Loucy (cell line): ENCODE measurements around the gene EFCAB5.

Experiments used
- H2AFZ ChIP-seq: fragments of 200-600 bp; sonication (generic); 2 replicates; pipeline ENCODE4 v1.6.0; 2016; ENCODE audit warnings: antibody characterized with exemption, mild to moderate bottlenecking, low read length, moderate library complexity
- H3F3A ChIP-seq: fragments of 200-600 bp; 2 replicates; pipeline ENCODE4 v1.6.0; 2016; ENCODE audit warnings: antibody characterized with exemption, low read depth, mild to moderate bottlenecking
- H3K27me3 ChIP-seq: fragments of 200-600 bp; sonication (generic); 2 replicates; pipeline ENCODE4 v1.6.1; 2014; ENCODE audit warnings: low read length, mild to moderate bottlenecking; ENCODE audit not compliant: insufficient read depth, poor library complexity, severe bottlenecking
- H3K36me3 ChIP-seq: fragments of 200-600 bp; sonication (generic); 2 replicates; pipeline ENCODE4 v1.6.1; 2016; ENCODE audit warnings: low read length; ENCODE audit not compliant: insufficient read depth
- H3K4me1 ChIP-seq: fragments of 200-600 bp; sonication (generic); 2 replicates; pipeline ENCODE4 v1.5.1; 2014; ENCODE audit warnings: low read length, mild to moderate bottlenecking; ENCODE audit not compliant: insufficient read depth, poor library complexity, severe bottlenecking
- H3K4me2 ChIP-seq: fragments of 200-600 bp; sonication (generic); 2 replicates; pipeline ENCODE4 v1.6.0; 2014; ENCODE audit warnings: antibody characterized with exemption, low read length, low read depth, mild to moderate bottlenecking; ENCODE audit not compliant: poor library complexity, severe bottlenecking
- H3K4me3 ChIP-seq: fragments of 200-600 bp; sonication (generic); 2 replicates; pipeline ENCODE4 v1.5.1; 2014; ENCODE audit warnings: low read length, mild to moderate bottlenecking, mixed read lengths; ENCODE audit not compliant: poor library complexity, severe bottlenecking
- H3K79me2 ChIP-seq: fragments of 200-600 bp; sonication (generic); 2 replicates; pipeline ENCODE4 v1.6.1; 2014; ENCODE audit warnings: low read length; ENCODE audit not compliant: insufficient read depth
- H3K9ac ChIP-seq: fragments of 200-600 bp; sonication (generic); 2 replicates; pipeline ENCODE4 v1.6.0; 2014; ENCODE audit warnings: mild to moderate bottlenecking, low read depth, low read length, moderate library complexity; ENCODE audit not compliant: poor library complexity, severe bottlenecking
- H3K9me2 ChIP-seq: fragments of 200-600 bp; sonication (generic); replicated peaks from 2 replicates; pipeline ENCODE4 v1.6.1; 2016; ENCODE audit warnings: low read depth, low read length, mixed read lengths
- H3K9me3 ChIP-seq: fragments of 200-600 bp; sonication (generic); 2 replicates; pipeline ENCODE4 v1.6.1; 2014; ENCODE audit warnings: mild to moderate bottlenecking, antibody characterized with exemption, low read length, low read depth; ENCODE audit not compliant: insufficient read depth
- H4K20me1 ChIP-seq: fragments of 200-600 bp; sonication (generic); 2 replicates; pipeline ENCODE4 v1.6.0; 2014; ENCODE audit warnings: antibody characterized with exemption, low read length, mild to moderate bottlenecking; ENCODE audit not compliant: insufficient read depth, poor library complexity, severe bottlenecking
- CTCF ChIP-seq: fragments of 200-600 bp; sonication (generic); conservative IDR thresholded peaks from 2 replicates; pipeline ENCODE4 v1.5.1; 2014; ENCODE audit warnings: mild to moderate bottlenecking, antibody characterized with exemption, low read length
- EZH2phosphoT487 ChIP-seq: fragments of 200-600 bp; IDR thresholded peaks from 2 replicates; pipeline ENCODE4 v1.6.1; 2018; ENCODE audit warnings: antibody characterized with exemption, mild to moderate bottlenecking, moderate library complexity, borderline replicate concordance

Gene EFCAB5

GRCh38 chr17:29909236-29910003 is 32.0 kb upstream of the EFCAB5 start:
- Histone ChIP-seq H3K4me2 (no peak overlapping the region), H3K27me3 (no peaks in the 10 kb centered on the region), H3K9ac (no peak overlapping the region), H4K20me1 (peaks cover 19% of the 10 kb centered on the region), H3K4me3 (no peak overlapping the region), H3K36me3 (0 out of 2 replicates have a peak, but pooled peaks cover 5% of the 10 kb centered on the region), H3K4me1 (no peaks in the 10 kb centered on the region), H3K79me2 (peaks cover 97% of the 10 kb centered on the region), H2AFZ (no peak overlapping the region), H3K9me2 (no peaks in the 10 kb centered on the region), H3F3A (no peaks in the 10 kb centered on the region), H3K9me3 (peaks cover 20% of the 10 kb centered on the region; the same call in 1 of the 2 replicates)
- TF ChIP-seq EZH2phosphoT487 = no peak
- TF ChIP-seq CTCF = no peak

GRCh38 chr17:29911641-29912177 is 29.7 kb upstream of the EFCAB5 start:
- Histone ChIP-seq H2AFZ (no peak overlapping the region), H3K9me2 (no peaks in the 10 kb centered on the region), H3K27me3 (no peaks in the 10 kb centered on the region), H3K4me2 (no peak overlapping the region), H3K4me1 (peaks cover 8% of the 10 kb centered on the region), H3K36me3 (0 out of 2 replicates have a peak, but pooled peaks cover 5% of the 10 kb centered on the region), H3K9me3 (peaks cover 4% of the 10 kb centered on the region; the same call in 1 of the 2 replicates), H3K79me2 (peaks cover 94% of the 10 kb centered on the region), H4K20me1 (peaks cover 27% of the 10 kb centered on the region), H3K9ac (no peak overlapping the region), H3K4me3 (no peak overlapping the region), H3F3A (no peaks in the 10 kb centered on the region)
- TF ChIP-seq EZH2phosphoT487 (no peak), CTCF (no peak)

DNA sequence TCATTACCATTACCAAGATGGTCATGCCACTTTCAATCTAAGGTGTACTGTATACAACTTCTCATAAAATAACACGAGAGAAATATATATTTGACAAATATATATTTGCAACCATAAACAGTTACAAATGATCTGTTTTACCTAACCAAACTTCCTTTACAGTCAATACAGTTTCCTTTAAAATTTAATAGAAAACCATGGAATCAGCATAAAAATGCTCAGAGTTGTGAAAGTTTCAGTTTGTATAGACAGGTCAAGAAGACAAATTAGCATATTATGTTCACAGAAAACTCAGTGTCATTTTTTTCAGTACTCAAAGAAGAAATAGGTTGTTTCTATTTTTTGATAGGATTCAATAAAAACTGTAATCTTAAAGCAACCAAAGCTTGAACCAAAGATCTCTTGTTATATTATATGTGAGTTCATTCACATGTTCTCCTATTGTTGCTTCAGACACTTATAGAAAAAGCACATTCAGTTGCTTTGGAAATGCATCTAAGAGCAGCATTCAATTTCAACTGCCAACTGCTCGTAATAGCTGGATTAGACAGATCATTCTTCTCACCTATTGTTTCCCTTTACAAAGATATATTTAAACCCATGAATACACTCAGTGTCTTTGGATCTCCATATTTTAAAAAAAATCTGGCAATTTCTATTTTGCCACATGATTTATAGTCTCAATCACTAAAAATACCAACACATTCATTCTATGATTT is 26.5 kb upstream of the EFCAB5 start:
- peaks cover 19% of the 10 kb centered on the region for H3K4me1 ChIP-seq
- no peaks in the 10 kb centered on the region for H3F3A ChIP-seq
- H3K9me3 ChIP-seq = no peaks in the 10 kb centered on the region
- peaks cover 40% of the 10 kb centered on the region for H4K20me1 ChIP-seq
- H3K27me3 ChIP-seq = no peaks in the 10 kb centered on the region
- peaks cover 92% of the 10 kb centered on the region for H3K79me2 ChIP-seq
- no peak overlapping the region for H3K9ac ChIP-seq
- TF ChIP-seq CTCF (no peak), EZH2phosphoT487 (no peak)
- no peaks in the 10 kb centered on the region for H3K9me2 ChIP-seq
- no peak overlapping the region for H3K4me2 ChIP-seq
- H3K36me3 ChIP-seq = no peaks in the 10 kb centered on the region
- no peak overlapping the region for H3K4me3 ChIP-seq
- no peak overlapping the region for H2AFZ ChIP-seq
